Neuron (in vitro differentiated cells): ENCODE measurements around the gene CHFR.
"Not testable (repeated sequence)": the region's sequence is repeated elsewhere in the genome, so short reads cannot be mapped to it uniquely, and the experiment has no call there.

Experiments used
- H2AFZ ChIP-seq: one replicate; pipeline ENCODE4 v1.6.1; 2013; ENCODE audit warnings: low read depth, mild to moderate bottlenecking, inconsistent platforms, low read length, moderate library complexity
- H3K27me3 ChIP-seq: one replicate; pipeline ENCODE4 v1.6.1; 2013; ENCODE audit warnings: low read length; ENCODE audit not compliant: insufficient read depth
- H3K36me3 ChIP-seq: one replicate; pipeline ENCODE4 v1.6.1; 2013; ENCODE audit warnings: low read length; ENCODE audit not compliant: insufficient read depth
- H3K4me1 ChIP-seq: one replicate; pipeline ENCODE4 v1.6.1; 2013; ENCODE audit warnings: low read length; ENCODE audit not compliant: insufficient read depth
- H3K4me3 ChIP-seq: 2 replicates; pipeline ENCODE4 v1.5.1; 2013; ENCODE audit warnings: mild to moderate bottlenecking, low read length, moderate library complexity
- H3K9me3 ChIP-seq: one replicate; pipeline ENCODE4 v1.6.1; 2013; ENCODE audit warnings: low read length

CHFR gene

GRCh38 chr12:132907789-132908144, 20.4 kb upstream of the CHFR start:
- peak overlapping the region; percentile 60 for H3K4me3 ChIP-seq
- peak overlapping the region; percentile 97 for H2AFZ ChIP-seq
- not testable (repeated sequence) for H3K4me1 ChIP-seq, H3K36me3 ChIP-seq, H3K27me3 ChIP-seq
- peaks cover 11% of the 10 kb centered on the region for H3K9me3 ChIP-seq

DNA sequence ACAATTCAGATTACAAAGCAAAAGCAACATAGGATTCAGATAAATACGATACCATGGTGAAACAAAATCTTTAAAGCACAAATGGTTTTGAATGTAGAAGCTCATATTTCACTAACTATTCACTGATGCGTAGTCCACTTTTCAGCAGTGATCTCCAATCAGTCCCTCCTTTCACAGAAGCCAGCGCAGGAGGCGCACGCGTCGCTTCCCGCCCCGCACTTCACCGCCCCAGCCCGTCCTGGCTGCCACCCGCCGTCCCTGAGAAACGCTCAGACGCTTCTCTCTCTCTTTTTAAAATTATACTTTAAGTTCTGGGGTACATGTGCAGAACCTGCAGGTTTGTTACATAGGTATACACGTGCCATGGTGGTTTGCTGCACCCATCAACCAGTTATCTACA, 19.8 kb upstream of the CHFR start:
- Histone ChIP-seq H3K4me1 (no peaks in the 10 kb centered on the region), H2AFZ (no peak overlapping the region), H3K4me3 (no peak overlapping the region), H3K36me3 (no peaks in the 10 kb centered on the region), H3K9me3 (peaks cover 11% of the 10 kb centered on the region), H3K27me3 (no peaks in the 10 kb centered on the region)

GRCh38 chr12:132904718-132905328, 17.4 kb upstream of the CHFR start:
- no peaks in the 10 kb centered on the region for H3K27me3 ChIP-seq

DNA sequence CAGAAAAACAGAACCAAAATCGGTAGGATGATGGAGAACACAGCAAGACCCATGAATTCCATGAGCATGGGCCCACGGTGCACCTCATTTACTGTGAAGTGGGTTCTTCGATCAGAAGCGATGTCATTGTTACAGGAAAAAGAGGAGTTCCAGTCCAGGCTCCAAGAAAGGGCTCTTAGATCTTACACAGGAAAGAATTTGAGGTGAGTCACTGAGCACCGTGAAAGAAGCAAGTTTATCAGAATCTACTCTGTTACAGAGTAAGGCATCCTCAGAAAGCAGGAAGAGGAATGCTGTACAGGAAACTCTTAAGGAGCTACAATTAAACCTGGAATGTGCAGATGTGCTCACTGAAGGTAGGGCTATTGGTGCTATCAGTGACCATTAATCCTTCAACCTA, 11.6 kb upstream of the CHFR start:
- no peaks in the 10 kb centered on the region for H3K36me3 ChIP-seq
- no peak overlapping the region for H3K4me3 ChIP-seq
- no peaks in the 10 kb centered on the region for H3K27me3 ChIP-seq
- H2AFZ ChIP-seq: no peak overlapping the region
- H3K9me3 ChIP-seq: peaks cover 7% of the 10 kb centered on the region
- no peaks in the 10 kb centered on the region for H3K4me1 ChIP-seq

More at GRCh38 chr12:132904718-132905328, 17.4 kb upstream of the CHFR start:
- Histone ChIP-seq H3K36me3 (no peaks in the 10 kb centered on the region), H3K4me3 (no peak overlapping the region), H2AFZ (no peak overlapping the region), H3K4me1 (no peaks in the 10 kb centered on the region), H3K9me3 (peaks cover 5% of the 10 kb centered on the region)

DNA sequence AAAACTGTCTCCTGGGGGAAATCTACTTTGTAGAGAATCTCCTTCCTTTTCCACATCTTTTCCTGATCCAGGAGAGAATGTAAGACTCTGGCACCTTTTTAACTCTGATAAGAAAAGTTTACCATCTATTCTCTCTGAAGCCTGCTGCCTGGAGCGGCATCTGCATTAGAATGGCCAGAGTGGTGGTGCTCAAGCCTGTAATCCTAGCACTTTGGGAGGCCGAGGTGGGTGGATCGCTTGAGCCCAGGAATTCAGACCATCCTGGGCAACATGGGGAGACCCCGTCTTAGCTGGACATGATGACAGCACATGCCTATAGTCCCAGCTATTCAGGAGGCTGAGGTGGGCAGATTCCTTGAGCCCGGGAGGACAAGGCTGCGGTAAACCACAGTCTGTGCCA, 1.4 kb upstream of the CHFR start:
- no peak overlapping the region for H2AFZ ChIP-seq
- peaks cover 10% of the 10 kb centered on the region for H3K36me3 ChIP-seq
- no peaks in the 10 kb centered on the region for H3K4me1 ChIP-seq
- peaks cover 8% of the 10 kb centered on the region for H3K9me3 ChIP-seq
- no peak overlapping the region for H3K4me3 ChIP-seq
- H3K27me3 ChIP-seq: no peaks in the 10 kb centered on the region

- Histone ChIP-seq H3K9me3 (peaks cover 14% of the 10 kb centered on the region), H3K4me1 (no peaks in the 10 kb centered on the region), H2AFZ (peak overlapping the region; percentile 48), H3K36me3 (peaks cover 23% of the 10 kb centered on the region), H3K27me3 (no peaks in the 10 kb centered on the region), H3K4me3 (peak overlapping the region; percentile 74)
Measured at GRCh38 chr12:132886529-132887477, 602 bp downstream of the CHFR start.

- H3K9me3 ChIP-seq: peaks cover 23% of the 10 kb centered on the region
- no peak overlapping the region for H3K4me3 ChIP-seq
- H2AFZ ChIP-seq: no peak overlapping the region
- no peaks in the 10 kb centered on the region for H3K27me3 ChIP-seq
- H3K4me1 ChIP-seq: no peaks in the 10 kb centered on the region
- H3K36me3 ChIP-seq: peaks cover 36% of the 10 kb centered on the region
Measured at GRCh38 chr12:132881818-132882217, 5.6 kb downstream of the CHFR start.

- H3K27me3 ChIP-seq, H2AFZ ChIP-seq, H3K4me1 ChIP-seq, H3K9me3 ChIP-seq, H3K4me3 ChIP-seq: not testable (repeated sequence)
- H3K36me3 ChIP-seq: peaks cover 49% of the 10 kb centered on the region
Measured at GRCh38 chr12:132874620-132875019, 12.8 kb downstream of the CHFR start.

DNA sequence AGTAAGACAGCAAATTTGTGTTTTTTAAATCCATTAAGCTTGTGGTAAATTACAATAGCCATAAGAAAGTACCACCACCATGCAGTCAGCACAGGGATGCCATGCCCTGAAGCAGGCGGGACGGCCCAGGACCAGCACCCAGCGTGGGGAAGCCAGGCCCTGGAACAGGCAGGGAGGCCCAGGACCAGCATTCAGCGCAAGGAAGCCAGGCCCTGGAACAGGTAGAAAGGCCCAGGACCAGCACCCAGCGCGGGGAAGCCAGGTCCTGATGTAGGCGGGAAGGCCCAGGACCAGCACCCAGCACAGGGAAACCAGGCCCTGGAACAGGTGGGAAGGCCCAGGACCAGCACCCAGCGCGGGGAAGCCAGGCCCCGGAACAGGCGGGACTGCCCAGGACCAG, 13.2 kb downstream of the CHFR start:
- Histone ChIP-seq H2AFZ (no peak overlapping the region), H3K4me1 (no peaks in the 10 kb centered on the region), H3K36me3 (peaks cover 53% of the 10 kb centered on the region), H3K9me3 (peaks cover 7% of the 10 kb centered on the region), H3K4me3 (no peak overlapping the region), H3K27me3 (no peaks in the 10 kb centered on the region)

- no peaks in the 10 kb centered on the region for H3K4me1 ChIP-seq
- no peak overlapping the region for H2AFZ ChIP-seq
- H3K9me3 ChIP-seq: peaks cover 7% of the 10 kb centered on the region
- peaks cover 54% of the 10 kb centered on the region for H3K36me3 ChIP-seq
- no peaks in the 10 kb centered on the region for H3K27me3 ChIP-seq
- H3K4me3 ChIP-seq: no peak overlapping the region
Measured at GRCh38 chr12:132873724-132874123, 13.7 kb downstream of the CHFR start.

DNA sequence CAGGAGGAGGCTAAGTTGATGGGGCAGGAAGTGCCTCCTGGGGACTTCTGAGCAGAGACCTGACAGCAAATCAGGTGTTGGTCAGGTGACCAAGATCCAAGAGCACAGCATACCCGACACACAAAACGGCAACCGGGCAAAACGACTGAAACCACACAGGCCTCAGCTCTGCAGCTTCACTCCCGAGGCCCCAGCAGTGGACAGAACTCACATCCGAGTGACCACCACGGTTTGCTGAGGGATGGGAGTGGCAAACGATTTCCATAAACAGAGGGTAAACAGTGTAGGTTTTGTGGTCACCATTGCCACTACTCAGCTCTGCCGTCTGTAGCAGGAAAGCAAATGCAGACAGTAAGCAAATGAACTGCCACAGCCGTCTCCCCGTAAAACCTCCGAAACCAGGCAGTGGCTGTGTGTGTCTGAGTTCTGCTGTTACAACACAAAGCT, 14.4 kb downstream of the CHFR start:
- H3K4me1 ChIP-seq: no peaks in the 10 kb centered on the region
- no peak overlapping the region for H3K4me3 ChIP-seq
- peaks cover 7% of the 10 kb centered on the region for H3K9me3 ChIP-seq
- peaks cover 54% of the 10 kb centered on the region for H3K36me3 ChIP-seq
- H3K27me3 ChIP-seq: no peaks in the 10 kb centered on the region
- no peak overlapping the region for H2AFZ ChIP-seq

- H3K36me3 ChIP-seq: peaks cover 55% of the 10 kb centered on the region
- no peaks in the 10 kb centered on the region for H3K27me3 ChIP-seq
- H2AFZ ChIP-seq: no peak overlapping the region
- H3K9me3 ChIP-seq: peaks cover 4% of the 10 kb centered on the region
- no peak overlapping the region for H3K4me3 ChIP-seq
- no peaks in the 10 kb centered on the region for H3K4me1 ChIP-seq
Measured at GRCh38 chr12:132872073-132872855, 15.1 kb downstream of the CHFR start.

DNA sequence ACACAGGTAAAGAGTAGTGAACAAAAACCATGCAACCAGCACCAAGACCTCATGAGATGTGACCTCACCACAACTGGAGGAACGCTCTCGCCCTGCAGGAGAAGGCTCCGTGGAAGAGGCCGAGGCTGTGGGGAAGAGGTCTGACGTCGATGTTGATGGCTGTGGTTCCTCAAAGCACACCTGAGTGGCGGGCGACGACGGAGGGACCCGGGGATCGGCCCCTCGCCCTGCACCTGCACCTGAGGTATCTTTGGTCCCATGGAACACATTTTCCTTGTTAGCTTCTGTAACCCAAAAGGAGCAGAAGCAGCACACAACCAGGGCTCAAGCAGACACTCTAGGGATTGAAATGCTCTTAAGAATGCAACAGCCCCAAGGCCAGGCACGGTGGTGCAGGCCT, 17.9 kb downstream of the CHFR start:
- no peak overlapping the region for H3K4me3 ChIP-seq
- no peaks in the 10 kb centered on the region for H3K4me1 ChIP-seq
- H3K36me3 ChIP-seq: peaks cover 58% of the 10 kb centered on the region
- peaks cover 8% of the 10 kb centered on the region for H3K9me3 ChIP-seq
- H3K27me3 ChIP-seq: no peaks in the 10 kb centered on the region
- H2AFZ ChIP-seq: no peak overlapping the region
